IPS-NIHi11 (cell line): ENCODE measurements around the gene ASH1L.
"Not testable (repeated sequence)": the region's sequence is repeated elsewhere in the genome, so short reads cannot be mapped to it uniquely, and the experiment has no call there.

Experiments
- DNase-seq: peaks from one replicate; pipeline ENCODE4 v3.0.0; 2012; ENCODE audit warnings: mixed read lengths, low spot score

Gene ASH1L

GRCh38 chr1:155433831-155434389 is 128.7 kb downstream of the ASH1L start:
- not testable (repeated sequence) for DNase-seq

- DNase-seq: not testable (repeated sequence)
Measured at GRCh38 chr1:155433128-155433830, 129.3 kb downstream of the ASH1L start.

- no peak for DNase-seq
Measured at GRCh38 chr1:155424091-155424490, 138.5 kb downstream of the ASH1L start.

GRCh38 chr1:155420788-155421187 is 141.8 kb downstream of the ASH1L start:
- DNase-seq: no peak

GRCh38 chr1:155411840-155412239 is 150.8 kb downstream of the ASH1L start:
- DNase-seq: not testable (repeated sequence)

GRCh38 chr1:155410931-155411330 is 151.7 kb downstream of the ASH1L start:
- no peak for DNase-seq

- DNase-seq: no peak
Measured at GRCh38 chr1:155396874-155397476, 165.6 kb downstream of the ASH1L start.

- no peak for DNase-seq
Measured at GRCh38 chr1:155392898-155393411, 169.6 kb downstream of the ASH1L start.

- DNase-seq: no peak
Measured at GRCh38 chr1:155389826-155390225, 172.8 kb downstream of the ASH1L start.

- DNase-seq: not testable (repeated sequence)
Measured at GRCh38 chr1:155385836-155386235, 176.8 kb downstream of the ASH1L start.

GRCh38 chr1:155383406-155383805 is 179.2 kb downstream of the ASH1L start:
- DNase-seq: no peak

- peak; percentile 29 for DNase-seq
Measured at GRCh38 chr1:155379631-155380090, 182.9 kb downstream of the ASH1L start.

GRCh38 chr1:155379180-155379579 is 183.4 kb downstream of the ASH1L start:
- no peak for DNase-seq

- DNase-seq: no peak
Measured at GRCh38 chr1:155360051-155360450, 202.6 kb downstream of the ASH1L start.

GRCh38 chr1:155352631-155353030 is 210.0 kb downstream of the ASH1L start:
- DNase-seq: no peak

GRCh38 chr1:155342842-155343241 is 219.8 kb downstream of the ASH1L start:
- no peak for DNase-seq

- DNase-seq: no peak
Measured at GRCh38 chr1:155339515-155340097, 223.0 kb downstream of the ASH1L start.

GRCh38 chr1:155334962-155335361 is 227.6 kb downstream of the ASH1L start:
- no peak for DNase-seq

- DNase-seq: no peak
Measured at GRCh38 chr1:155329980-155330598, 232.5 kb downstream of the ASH1L start.

- DNase-seq: not testable (repeated sequence)
Measured at GRCh38 chr1:155328856-155329255, 233.7 kb downstream of the ASH1L start.

- no peak for DNase-seq
Measured at GRCh38 chr1:155327981-155328380, 234.6 kb downstream of the ASH1L start.

GRCh38 chr1:155326631-155327037 is 236.0 kb downstream of the ASH1L start:
- DNase-seq: no peak
